HG03135 (cell line): ENCODE measurements around the gene SMG6.
"Not testable (repeated sequence)": the region's sequence is repeated elsewhere in the genome, so short reads cannot be mapped to it uniquely, and the experiment has no call there.

Experiments
- ATAC-seq: cut with Tn5 transposase; IDR thresholded peaks from one replicate; pipeline ENCODE4 v1.9.1; 2021; ENCODE audit warnings: mild to moderate bottlenecking, moderate library complexity; ENCODE audit not compliant: unreplicated experiment

Gene SMG6

DNA sequence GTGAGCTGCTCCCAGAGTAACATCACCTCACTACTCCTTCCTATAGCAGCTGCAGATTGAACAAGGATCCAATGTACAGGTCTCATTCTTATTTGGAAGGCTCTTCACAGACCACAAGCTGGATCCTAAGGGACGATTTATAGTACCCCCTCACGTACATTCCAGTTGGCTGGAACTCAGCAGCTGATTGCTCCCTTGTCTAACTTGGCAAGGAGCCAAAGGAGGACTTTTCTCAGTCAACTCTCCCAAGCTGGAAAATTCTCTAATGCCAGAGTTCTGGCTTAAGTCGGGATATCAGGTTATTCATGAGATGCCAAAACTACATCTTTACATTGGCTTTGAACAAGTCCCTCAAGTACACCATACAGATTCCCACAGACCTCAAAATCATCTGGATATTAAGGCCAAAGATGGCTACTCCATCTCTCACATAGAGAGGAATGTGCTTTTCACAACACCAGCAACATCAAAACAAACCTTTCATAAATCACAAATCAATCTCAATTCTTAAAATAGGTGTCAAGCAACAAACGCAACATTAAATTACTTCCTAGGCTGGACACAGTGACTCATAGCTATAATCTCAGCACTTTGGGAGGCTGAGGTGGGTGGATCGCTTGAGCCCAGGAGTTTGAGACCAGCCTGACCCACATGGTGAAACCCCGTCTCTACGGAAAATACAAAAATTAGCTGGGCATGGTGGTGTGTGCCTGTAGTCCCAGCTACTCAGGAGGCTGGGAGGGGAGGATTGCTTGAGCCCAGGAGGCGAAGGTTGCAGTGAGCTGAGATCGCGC, 39.3 kb downstream of the SMG6 start:
- no peak for ATAC-seq

DNA sequence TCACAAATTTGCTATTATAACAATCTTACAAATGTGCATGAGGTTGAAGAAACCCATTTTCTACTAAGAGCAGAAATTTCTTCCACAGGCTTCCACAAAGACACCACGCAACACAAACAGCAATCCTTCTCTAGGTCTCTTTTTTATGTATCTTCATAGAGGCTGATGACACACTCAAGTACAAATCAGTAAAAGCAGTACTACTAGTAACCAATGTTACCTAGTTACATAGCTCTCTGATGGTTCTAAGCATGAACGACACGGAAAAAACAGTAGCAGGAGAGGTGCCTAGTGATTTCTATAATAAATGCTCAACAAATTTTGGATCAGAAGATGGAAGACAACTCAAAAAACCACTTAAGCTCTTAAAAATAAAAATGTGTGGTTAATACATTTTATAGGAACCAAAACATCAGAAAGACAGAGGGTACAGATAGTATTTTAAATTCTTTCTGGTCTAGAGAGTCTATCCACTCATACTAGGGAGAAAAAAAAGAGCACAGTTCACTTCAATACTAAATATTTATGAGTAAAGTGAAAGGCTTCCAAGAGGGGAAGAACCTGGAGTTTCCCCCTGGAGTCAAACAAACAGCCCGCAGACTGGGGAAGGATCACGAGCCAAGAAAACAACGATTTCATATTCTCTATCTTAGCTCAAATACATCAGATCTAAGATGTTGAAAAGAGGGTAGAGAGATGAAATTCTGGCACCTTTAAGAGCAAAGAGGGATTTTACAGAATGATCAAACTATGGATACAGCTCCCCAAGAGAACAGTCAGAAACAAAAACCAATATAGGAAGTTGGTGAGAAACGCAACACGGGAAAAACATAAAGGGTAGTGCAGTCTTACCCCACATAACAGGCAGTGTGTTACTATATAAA, 40.2 kb downstream of the SMG6 start:
- no peak for ATAC-seq

DNA sequence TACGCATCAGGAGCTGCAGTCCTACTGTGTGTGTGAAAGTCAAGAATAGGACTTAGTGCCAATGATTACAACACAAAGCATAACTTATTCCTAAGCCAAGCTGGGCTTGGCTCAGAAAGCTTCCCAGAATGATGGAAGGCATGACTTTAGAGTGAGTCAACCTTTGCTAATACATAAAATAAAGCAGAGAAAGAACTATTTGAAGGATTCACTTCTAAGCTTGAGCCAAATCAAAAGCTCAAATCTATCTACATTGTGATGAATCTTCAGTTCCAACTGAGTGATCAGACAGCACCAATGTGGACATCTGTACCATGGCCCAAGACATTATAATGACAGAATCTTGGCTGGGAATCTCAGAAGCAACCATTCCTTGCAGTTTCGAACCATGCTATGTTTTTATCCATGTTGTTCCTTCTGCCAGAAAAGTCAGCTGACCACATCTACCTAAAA, 41.4 kb downstream of the SMG6 start:
- no peak for ATAC-seq

DNA sequence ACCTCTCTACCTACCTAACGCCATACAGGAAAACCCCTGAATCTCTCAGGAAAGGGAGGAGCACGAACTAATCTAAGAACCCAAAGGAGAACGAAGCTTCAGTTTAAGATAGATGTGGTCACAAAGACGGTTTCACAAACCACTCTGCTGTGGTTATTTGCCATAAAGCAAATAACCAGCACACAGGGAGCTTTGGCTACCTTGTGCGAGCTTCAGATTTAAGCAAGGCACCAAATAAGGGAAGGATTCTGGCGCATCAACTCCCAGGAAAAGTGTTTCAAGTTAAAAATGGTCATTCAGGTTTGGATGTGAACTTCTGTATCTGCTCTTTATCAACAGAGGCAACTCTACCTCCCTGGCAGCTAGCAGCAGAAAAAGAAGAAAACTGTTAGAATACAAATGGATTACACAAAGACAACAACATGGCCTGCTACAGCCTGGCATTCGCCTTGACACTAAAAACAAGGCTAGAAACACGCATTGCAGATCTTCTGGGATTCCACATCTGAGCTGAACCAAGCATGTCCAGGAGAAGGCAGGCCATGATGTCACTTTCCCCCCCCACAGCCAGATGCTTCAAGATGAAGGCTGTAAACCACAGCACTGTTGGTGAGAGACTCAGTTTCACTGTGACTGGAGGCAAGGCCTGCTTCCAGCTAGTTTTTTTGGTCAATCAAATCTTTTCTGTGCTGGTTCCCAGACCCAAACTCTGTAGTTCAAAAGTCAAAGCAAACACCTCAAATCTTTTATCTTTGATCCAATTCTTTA, 43.6 kb downstream of the SMG6 start:
- ATAC-seq: peak; percentile 64

DNA sequence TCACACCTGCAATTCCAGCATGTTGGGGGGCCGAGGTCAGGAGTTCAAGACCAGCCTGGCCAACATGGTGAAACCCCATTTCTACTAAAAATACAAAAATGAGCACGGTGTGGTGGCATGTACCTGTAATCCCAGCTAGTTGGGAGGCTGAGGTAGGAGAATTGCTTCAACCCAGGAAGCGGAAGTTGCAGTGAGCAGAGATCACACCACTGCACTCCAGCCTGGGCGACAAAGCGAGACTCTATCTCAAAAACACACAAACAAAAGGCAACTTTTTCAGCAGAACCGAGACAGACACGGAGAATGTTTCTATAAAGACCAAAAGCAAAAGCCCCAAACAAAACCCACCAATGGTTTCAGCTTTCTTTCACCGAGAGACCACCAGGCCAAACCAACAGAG, 44.8 kb downstream of the SMG6 start:
- ATAC-seq: not testable (repeated sequence)

DNA sequence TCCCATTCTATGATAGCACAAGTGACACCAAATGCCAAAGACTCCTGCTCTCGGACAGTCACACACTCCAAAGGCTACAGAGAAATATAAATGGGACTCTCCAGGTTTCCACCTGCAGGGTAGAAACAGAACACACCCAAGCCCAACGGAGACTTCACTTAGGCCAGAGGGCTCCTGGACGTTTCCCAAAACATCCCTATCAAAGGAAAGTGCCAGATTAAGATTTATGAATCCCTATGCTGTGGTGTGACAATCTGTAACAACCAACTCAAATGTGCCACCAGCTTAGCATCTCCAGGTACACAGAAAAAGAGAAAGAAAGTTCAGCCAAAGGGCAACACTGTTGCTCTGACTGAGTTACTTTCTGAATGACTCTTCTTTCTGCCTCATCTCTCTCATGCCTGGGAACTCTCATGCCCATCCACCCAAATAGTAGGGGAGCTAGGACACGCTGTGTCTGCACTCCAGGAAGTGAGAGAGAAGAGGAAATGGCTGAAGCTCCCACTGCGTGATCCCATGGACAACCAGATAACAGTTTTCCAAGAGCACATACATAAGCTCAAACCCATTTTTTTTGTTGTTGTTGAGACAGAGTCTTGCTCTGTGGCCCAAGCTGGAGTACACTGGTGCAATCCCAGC, 49.7 kb downstream of the SMG6 start:
- peak; percentile 84 for ATAC-seq

DNA sequence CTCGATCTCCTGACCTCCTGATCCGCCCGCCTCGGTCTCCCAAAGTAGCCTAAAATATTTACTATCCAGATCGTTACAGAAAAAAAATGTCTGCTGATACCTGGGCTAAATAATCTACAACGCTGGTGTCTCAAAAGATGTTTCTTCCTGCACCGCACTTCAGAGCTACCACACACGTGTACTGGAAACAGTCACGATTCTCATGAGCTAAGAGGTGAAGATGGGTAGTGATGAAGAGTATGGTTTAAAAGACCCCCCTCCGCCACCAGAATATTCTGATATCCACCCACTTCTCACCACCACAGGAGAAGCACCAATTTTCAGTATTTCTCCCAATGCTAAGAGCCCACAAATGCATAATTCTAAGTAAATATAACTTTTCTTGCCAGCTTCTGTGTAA, 50.2 kb downstream of the SMG6 start:
- no peak for ATAC-seq

DNA sequence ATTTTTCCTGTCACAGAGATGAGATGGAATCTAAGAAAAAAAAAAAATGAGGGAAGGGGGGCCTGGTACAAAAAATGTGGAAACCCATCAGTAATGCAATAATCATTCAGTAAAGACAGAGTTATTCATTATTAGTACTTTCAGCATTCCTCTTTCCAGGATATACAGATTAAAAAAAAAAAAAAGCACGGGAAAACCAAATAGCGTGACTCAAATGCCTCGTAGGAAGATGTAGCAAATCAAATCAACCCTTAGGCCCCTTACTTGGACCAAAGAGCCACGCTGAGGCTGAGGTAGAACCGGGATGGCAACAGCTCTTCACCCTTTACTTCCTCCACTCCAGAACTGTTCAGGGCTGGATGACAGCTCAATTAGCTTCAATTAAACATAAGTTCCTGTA, 52.5 kb downstream of the SMG6 start:
- no peak for ATAC-seq

DNA sequence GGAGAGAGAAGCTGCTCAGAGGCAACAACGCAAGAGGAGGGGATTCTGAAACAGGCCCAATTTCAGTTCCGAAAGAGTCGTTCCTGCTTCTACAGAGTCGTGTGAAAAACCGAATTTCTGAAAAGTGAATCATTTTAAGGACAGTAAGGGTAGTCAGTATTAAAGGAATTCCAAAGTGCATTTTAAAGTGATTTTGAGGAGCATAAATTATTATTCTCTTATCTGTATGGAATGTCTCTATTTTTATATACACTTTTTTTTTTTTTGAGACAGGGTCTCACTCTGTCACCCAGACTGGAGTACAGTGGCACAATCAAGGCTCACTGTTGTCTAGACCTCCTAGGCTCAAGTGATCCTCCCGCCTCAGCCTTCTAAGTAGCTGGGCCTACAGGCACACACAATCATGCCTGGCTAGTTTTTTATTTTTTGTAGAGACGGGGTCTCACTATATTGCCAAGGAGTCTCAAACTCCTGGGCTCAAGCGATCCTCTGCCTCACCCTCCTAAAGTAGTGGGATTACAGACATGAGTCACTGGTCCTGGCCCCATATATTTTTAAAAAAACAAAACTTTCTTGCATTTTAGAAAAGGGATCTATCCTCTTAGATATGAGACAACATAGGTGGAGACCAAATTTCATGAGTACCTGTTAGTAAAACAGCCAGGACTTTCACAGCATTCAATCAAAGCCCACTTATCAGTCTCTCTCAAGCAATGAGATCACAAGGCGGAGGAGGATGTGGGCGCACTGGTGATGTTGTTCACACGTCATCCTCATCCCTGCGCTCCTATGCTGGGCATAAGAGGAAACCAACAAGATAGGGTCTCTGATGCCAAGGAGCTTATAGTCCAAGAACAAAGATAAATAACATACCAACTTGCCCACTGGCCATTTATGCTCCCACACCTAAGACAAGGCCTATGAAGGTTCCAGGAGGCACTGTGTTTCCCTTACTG, 53.2 kb downstream of the SMG6 start:
- no peak for ATAC-seq

DNA sequence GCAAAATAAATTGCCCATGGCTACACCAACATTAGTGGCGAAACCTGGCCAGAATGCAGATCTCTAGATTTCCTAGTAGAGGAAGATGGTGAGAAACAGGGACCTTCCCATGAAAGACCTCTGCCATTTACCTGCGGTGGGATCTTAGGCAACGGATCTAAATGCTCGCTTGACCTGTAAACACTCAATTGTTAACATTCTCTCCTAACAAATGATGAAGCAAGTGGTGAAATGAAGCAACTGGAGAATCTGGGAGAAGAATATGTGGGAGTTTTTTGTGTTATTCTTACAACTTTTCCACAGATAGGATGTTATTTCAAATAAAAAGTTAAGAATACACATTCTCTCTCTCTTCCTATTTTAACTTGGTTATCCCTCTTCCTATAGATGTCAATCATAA, 56.6 kb downstream of the SMG6 start:
- ATAC-seq: no peak

DNA sequence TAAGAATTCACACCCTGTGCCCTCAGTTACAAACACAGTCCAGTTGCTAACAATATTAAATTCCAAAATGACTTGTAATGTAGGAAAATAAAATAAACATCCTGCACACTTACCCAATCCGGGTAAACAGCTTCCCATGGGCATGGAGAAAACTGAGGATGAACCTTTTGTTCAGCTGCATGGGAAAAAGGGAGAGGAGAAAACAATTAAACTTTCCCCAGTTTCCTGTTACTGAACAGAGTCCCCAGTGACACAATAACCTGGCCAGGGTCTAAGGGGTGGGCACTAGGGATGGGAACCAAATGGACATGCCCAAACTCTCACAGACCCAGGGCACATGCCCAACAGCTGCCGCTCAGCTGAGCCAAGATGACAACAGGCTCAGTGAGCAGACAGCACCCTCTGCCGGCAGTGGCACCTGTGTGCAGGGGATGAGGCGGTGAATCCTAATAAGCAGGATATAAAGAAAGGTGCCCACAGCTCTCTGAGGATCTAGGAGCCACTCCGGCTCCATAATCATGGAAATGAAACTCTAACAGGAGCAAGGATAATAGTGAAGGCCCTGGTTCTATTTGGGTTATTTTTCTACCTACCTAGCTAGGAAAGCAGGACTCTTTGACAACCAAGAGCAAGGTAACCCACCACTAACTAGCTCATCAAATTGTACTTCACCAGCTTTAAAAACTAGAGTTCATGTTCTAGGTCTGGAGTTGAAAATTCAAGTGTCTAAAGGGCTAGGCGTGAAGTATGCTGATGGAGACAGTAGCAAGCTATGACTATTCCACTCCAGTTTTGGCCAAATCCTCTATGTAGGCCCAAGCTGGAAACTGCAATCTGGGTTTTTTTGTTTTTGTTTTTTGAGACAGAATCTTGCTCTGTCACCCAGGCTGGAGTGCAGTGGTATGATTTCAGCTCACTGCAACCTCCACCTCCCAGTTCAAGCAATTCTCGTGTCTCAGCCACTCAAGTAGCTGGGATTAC, 58.8 kb downstream of the SMG6 start:
- no peak for ATAC-seq

DNA sequence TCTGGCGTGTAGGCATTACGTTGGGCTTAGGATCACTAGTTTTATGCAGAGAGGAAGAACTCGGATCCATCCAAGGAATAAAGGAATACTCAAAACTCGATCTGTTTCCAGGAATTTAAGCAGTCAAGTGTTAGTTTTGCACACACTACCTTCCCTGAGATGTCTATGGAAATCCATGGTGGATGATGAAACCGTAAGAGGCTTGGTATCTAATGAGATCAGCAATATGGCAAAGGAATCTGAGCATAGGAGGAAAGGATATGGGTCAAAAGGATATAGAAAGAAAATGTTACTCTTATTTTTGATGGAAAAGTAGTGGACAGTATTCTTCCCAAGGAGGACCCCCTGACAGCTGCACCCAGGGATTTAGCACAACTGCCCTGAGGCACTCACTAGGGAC, 59.6 kb downstream of the SMG6 start:
- no peak for ATAC-seq

DNA sequence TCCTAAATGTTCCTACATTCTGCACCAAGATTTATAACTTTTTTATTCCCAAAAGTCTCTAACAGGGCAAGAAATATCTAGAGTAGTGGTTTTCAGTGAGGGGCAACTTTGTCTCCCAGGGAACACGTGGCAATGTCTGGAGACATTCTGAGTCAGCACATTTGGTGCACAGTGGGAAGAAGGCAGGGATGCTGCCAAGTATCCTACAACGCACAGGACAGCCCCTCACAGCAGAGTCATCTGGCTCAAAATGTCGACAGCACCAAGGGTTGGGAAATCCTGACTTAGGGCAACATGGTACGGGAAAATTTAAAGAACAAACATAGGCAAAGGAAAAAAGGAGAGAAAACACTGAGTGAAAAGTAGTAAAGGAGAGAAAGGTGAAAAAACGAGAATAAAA, 61.8 kb downstream of the SMG6 start:
- ATAC-seq: no peak

DNA sequence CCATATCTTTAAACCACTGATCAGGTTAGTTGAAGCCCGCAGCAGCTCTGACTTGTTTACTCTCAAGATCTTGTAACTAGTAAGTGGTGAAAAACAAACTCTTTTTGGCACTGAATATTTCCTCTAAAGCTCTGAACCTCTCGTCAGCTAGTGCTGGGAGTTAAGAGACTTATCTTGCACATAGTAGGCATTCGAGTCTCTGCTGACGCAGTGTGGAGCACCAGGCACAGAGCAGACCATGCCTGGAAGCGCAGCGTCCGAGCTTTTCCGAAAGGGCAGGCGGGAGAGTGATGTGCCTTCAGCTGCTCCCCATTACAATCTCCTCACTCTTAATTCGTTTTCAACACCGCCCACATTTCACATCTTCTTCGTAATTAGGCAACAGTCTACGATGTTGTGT, 63.0 kb downstream of the SMG6 start:
- ATAC-seq: no peak

DNA sequence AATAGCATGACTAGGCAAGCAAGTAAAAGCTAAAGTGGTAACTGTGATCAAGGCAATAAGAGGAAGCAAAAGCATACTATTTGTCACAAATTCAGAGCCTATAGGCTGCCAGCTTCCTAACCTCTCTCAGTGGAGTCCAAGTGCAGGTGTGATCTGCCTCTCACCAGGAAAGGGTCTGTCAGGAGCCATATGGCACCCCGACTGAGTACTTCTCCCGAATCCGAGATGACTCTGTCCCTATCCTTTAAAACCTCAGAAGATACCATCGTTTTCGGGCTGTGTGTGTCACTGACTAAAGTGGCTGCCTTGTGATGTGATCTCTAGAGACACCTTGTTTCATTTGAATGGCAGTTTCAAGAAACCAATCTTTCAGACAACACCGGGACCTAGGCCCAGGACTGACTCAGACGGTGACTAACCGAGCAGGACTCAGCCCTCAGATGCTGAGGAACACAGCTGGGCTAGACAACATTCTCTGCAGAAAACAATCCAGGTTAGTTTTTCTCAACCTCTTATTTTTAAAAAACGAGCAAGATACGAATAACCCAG, 63.6 kb downstream of the SMG6 start:
- ATAC-seq: peak; percentile 49

DNA sequence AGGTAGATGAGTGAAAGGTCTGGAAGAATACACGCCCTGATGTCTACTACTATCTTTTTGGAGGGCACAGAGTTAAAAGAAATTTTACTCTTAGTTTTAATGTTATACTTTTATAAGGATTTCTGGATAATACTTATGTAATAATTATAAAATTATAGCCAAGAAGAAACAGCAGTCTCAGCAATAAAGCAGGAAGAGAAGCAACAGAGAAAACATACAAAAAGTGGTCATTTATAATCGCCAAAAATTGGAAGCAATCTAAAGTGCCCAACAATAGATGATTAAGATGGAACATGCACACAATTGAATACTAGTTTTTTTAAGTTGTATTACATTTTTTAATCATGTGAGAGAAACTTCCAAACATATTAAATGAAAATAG, 64.4 kb downstream of the SMG6 start:
- ATAC-seq: no peak

DNA sequence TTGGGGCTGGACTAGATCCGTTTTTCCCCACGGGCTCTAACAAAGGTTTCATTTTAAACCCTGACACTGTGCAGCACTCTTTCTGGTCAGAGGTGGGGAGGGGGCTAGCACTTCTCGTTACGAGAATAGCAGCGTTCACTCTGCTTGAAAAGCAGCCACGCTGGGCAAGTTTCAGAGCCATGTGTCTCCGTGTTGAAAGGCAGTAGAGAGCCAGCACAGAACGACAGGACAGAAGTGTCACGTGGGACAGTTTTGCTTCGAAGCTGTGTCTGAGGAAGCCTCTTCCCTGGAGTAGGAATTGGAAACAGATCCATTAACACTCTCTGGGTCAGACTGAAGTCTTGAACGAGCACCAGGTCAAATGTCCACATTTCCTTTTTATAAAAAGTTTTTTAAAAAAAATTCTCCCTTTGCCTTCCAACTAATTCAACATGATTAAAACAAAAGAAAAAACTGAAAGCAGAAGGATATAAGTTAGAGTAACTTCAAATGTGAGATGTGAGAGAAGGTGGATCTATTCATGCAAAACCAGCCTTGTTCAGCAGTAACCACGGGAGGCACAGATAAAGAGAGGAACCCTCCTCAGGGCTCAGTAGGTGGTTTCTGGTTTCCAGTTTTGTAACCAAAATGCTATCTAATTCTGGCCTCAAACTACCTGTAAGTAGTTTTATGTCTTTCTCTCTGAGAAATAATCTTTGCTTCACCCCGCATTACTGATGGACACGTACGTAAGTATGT, 65.0 kb downstream of the SMG6 start:
- ATAC-seq: peak; percentile 62

DNA sequence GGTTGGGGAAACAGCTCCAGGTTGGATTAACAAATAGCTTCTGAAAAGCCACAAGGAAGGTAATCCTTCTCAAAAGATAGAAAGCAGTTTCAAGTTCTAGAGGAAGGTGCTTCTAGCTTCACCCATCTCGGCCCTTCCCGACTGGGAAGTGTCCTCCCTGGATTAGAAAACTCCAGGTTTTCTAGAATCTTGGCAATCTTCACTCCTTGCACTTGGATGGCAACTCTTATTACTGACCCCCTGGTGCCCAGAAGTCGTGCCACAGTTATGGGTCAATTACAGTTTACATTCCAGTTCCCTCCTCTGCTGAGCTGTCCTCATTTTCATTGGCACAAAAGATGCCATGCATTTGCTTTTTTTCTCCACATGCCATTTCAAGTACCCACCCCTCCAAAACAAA, 65.6 kb downstream of the SMG6 start:
- ATAC-seq: no peak
